ENCODE results near the gene TLDC2. TPM values are rescaled to one million over a fixed set of nuclear protein-coding genes. Genes with fewer than 3 reads are reported as not detected.
"Not testable (repeated sequence)": the region's sequence is repeated elsewhere in the genome, so short reads cannot be mapped to it uniquely, and the experiment has no call there.

TLDC2 gene
- polyA plus RNA-seq, 1 donor: 17.0 TPM

DNA sequence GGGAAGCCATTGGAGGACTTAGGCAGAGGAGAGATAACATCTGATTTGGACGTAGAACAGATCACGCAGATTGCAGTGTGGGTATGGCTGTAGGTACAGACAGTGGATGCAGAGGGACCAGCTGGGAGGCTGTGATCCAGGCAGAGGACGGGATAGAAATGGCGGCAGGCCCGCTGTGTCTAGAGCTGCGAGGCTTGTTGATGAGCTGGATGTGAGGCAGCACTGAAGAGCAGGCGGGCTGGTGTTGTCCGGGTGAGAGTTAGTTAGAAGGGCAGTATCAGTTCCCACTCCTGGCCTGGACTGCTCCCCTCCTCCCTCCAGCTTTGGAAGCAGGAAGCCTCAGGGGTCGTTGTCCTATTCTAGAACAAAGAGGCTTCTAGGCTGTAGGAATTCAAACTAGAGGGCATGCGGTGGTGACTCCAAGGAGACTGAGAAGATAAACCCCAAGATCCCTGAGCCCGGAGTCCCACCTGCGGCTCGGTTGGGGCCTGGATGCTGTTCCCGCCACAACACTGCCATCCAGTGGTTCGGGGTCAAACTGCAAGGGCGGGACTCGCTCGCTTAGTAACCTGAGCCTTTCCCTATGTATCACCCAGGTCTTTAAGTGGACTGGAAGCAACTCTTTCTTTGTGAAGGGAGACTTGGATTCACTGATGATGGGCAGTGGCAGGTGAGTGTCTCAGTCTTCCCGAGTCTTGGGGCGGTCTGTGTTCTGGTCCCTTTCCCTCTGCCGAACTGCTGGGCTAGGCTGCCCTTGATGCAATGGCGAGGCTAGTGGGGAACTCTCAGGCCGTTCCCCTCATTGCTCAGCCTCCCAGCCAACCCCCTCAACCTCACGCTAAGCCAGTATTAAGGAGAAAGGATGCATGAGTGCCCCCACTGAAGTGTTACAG is 11.2 kb downstream of the TLDC2 start:
- Histone ChIP-seq H3K4me1 (ENCODE audit: control insufficient read depth, insufficient read depth, low read length) (peaks cover 4% of the 10 kb centered on the region), H3K27ac (ENCODE audit: low read length) (no peak overlapping the region), H3K4me3 (ENCODE audit: low read length) (no peak overlapping the region), H3K9me3 (ENCODE audit: control insufficient read depth, low read depth, low read length) (no peaks in the 10 kb centered on the region), H3K36me3 (ENCODE audit: control insufficient read depth, insufficient read depth, low read length) (peaks cover 22% of the 10 kb centered on the region), H3K27me3 (ENCODE audit: control insufficient read depth, insufficient read depth, low read length) (no peaks in the 10 kb centered on the region)
- no CpG with 5 or more reads among the region's 24 CpGs for WGBS (ENCODE audit: insufficient coverage, low lambda C conversion rate)
- peak; percentile 72 to 78 for DNase-seq

DNA sequence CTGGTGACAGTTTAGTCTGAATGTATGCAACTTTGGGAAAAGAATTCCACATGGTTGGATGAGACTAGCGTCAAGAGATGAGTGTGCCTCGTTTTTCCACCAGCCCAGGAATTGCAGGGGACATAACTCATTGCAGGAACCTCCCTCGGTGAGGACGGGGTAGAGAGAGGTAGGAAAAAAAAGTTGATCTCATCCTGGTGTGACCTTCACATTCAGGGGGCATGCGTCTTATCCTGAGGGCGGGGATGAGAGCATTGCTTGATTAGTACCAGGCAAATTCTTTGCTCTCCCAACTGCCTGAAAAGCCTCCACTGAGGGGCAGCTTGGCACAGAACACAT is 11.8 kb downstream of the TLDC2 start:
- no CpG with 5 or more reads among the region's 6 CpGs for WGBS (ENCODE audit: insufficient coverage, low lambda C conversion rate)
- Histone ChIP-seq H3K4me3 (ENCODE audit: low read length) (no peak overlapping the region), H3K27ac (ENCODE audit: low read length) (no peak overlapping the region), H3K36me3 (ENCODE audit: control insufficient read depth, insufficient read depth, low read length) (peaks cover 24% of the 10 kb centered on the region), H3K9me3 (ENCODE audit: control insufficient read depth, low read depth, low read length) (no peaks in the 10 kb centered on the region), H3K27me3 (ENCODE audit: control insufficient read depth, insufficient read depth, low read length) (no peaks in the 10 kb centered on the region), H3K4me1 (ENCODE audit: control insufficient read depth, insufficient read depth, low read length) (peaks cover 4% of the 10 kb centered on the region)
- no peak for DNase-seq

DNA sequence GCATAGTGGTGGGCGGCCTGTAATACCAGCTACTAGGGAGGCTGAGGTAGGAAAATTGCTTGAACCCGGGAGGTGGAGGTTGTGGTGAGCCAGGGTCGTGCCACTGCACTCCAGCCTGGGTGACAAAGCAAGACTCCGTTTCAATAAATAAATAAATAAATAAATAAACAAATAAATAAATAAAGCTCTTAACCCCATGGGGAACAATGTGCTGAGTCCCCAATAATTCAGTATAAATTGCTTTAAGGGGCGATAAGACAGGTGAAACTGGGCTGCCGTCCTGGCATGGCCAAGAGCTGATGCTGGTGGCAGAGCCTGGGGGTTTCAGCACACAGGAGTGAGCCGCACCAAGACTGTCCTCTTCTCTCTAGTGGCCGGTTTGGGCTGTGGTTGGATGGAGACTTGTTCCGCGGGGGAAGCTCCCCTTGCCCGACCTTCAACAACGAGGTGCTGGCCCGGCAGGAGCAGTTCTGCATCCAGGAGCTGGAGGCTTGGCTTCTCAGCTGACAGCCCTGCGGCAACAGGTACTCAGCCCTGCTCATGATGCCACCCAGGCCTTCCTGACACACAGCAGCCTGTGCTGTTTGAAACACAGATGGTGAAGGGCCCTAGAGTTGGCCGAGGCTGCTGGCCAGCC is 13.1 kb downstream of the TLDC2 start:
- DNase-seq: no peak
- H3K9me3 ChIP-seq (ENCODE audit: control insufficient read depth, low read depth, low read length): no peaks in the 10 kb centered on the region
- H3K4me3 ChIP-seq (ENCODE audit: low read length): no peak overlapping the region
- no peaks in the 10 kb centered on the region for H3K27me3 ChIP-seq (ENCODE audit: control insufficient read depth, insufficient read depth, low read length)
- no CpG with 5 or more reads among the region's 15 CpGs for WGBS (ENCODE audit: insufficient coverage, low lambda C conversion rate)
- H3K27ac ChIP-seq (ENCODE audit: low read length): no peak overlapping the region
- H3K36me3 ChIP-seq (ENCODE audit: control insufficient read depth, insufficient read depth, low read length): peaks cover 35% of the 10 kb centered on the region
- H3K4me1 ChIP-seq (ENCODE audit: control insufficient read depth, insufficient read depth, low read length): peaks cover 4% of the 10 kb centered on the region

DNA sequence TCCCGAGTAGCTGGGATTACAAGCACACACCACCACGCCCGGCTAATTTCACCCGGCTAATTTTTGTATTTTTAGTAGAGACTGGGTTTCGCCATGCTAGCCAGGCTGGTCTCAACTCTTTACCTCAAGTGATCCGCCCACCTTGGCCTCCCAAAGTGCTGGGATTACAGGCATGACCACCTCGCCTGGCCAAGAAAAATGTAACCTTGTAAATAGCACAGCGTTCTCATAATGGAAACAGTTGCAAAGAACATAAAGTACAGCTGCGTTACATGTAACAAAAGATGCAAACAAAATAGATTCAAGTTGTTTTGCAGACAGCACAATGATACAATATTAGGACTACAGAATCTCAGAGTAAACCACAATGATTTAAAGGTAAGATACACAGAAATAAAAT is 14.6 kb downstream of the TLDC2 start:
- DNase-seq: no peak
- H3K27me3 ChIP-seq (ENCODE audit: control insufficient read depth, insufficient read depth, low read length): no peaks in the 10 kb centered on the region
- H3K9me3 ChIP-seq (ENCODE audit: control insufficient read depth, low read depth, low read length): no peaks in the 10 kb centered on the region
- WGBS (ENCODE audit: insufficient coverage, low lambda C conversion rate): 100% methylated on average over 1 of the region's 9 CpGs
- H3K4me3 ChIP-seq (ENCODE audit: low read length): no peak overlapping the region
- peaks cover 40% of the 10 kb centered on the region for H3K36me3 ChIP-seq (ENCODE audit: control insufficient read depth, insufficient read depth, low read length)
- no peak overlapping the region for H3K27ac ChIP-seq (ENCODE audit: low read length)
- no peaks in the 10 kb centered on the region for H3K4me1 ChIP-seq (ENCODE audit: control insufficient read depth, insufficient read depth, low read length)

DNA sequence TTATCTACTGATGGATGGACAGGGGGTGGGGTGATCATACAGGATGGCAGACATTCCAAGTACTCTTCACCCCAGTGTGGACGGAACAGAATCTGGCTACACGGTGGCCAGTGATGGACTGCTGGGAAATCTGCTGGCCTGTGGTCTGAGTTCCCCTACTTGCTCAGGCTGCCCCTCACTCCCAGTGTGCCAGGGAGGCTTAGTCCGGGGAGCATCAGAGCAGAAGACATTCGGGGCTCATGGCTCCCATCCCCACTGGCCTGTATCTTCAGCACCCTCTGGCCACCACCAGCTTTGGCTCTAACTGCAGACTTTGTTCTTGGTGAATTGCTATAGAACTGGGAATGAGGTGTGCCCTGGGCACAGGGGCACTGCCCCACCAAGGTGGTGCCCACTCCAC is 15.3 kb downstream of the TLDC2 start:
- no peak overlapping the region for H3K4me3 ChIP-seq (ENCODE audit: low read length)
- no peaks in the 10 kb centered on the region for H3K4me1 ChIP-seq (ENCODE audit: control insufficient read depth, insufficient read depth, low read length)
- H3K27me3 ChIP-seq (ENCODE audit: control insufficient read depth, insufficient read depth, low read length): no peaks in the 10 kb centered on the region
- H3K9me3 ChIP-seq (ENCODE audit: control insufficient read depth, low read depth, low read length): no peaks in the 10 kb centered on the region
- H3K36me3 ChIP-seq (ENCODE audit: control insufficient read depth, insufficient read depth, low read length): peaks cover 40% of the 10 kb centered on the region
- no CpG with 5 or more reads among the region's 4 CpGs for WGBS (ENCODE audit: insufficient coverage, low lambda C conversion rate)
- no peak for DNase-seq
- no peak overlapping the region for H3K27ac ChIP-seq (ENCODE audit: low read length)

DNA sequence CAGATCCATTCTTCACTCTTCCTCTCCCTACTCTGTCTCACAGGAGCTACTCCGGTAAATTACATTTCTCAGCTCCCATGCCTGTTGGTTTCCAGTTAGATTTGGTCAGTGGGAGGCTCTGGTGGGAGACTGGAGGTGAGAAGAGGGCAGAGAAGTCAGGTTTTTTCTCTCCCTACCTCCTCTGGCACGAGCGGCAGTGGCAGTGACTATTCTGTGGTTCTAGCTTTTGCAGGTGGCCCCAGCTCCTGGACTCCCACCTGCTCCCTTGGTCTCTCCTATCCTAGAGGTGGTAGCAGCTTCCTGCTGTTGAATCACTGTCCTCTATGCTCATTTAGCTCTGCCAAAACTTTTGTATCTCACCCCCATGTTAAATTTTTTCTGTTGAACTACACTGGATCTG is 17.9 kb downstream of the TLDC2 start:
- no peak for DNase-seq

DNA sequence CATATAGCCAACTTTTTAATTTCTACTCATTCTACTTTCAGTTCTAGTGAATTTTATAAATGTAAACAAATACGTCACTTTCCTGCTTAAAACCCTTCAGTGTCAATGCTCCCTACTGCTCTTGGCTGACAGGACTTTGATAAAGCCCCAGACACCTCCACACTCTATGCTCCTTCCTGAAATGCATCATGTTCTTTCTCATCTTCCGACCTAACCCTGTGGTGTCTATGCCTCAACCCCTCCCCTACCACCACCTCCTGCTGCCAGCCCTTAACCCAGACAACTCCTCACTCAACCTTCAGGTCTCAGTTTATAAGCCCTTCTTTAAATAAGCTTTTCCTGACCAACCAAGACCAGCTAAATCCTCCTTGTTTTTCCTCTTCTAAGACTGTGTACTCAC is 19.1 kb downstream of the TLDC2 start:
- peaks cover 40% of the 10 kb centered on the region for H3K36me3 ChIP-seq (ENCODE audit: control insufficient read depth, insufficient read depth, low read length)
- WGBS (ENCODE audit: insufficient coverage, low lambda C conversion rate): 88% methylated on average over 1 of the region's 2 CpGs
- no peaks in the 10 kb centered on the region for H3K27me3 ChIP-seq (ENCODE audit: control insufficient read depth, insufficient read depth, low read length)

More for the DNA sequence above, 17.9 kb downstream of the TLDC2 start:
- Histone ChIP-seq H3K9me3 (ENCODE audit: control insufficient read depth, low read depth, low read length) (no peaks in the 10 kb centered on the region), H3K4me3 (ENCODE audit: low read length) (no peak overlapping the region), H3K27ac (ENCODE audit: low read length) (no peak overlapping the region), H3K4me1 (ENCODE audit: control insufficient read depth, insufficient read depth, low read length) (no peaks in the 10 kb centered on the region), H3K27me3 (ENCODE audit: control insufficient read depth, insufficient read depth, low read length) (no peaks in the 10 kb centered on the region), H3K36me3 (ENCODE audit: control insufficient read depth, insufficient read depth, low read length) (peaks cover 50% of the 10 kb centered on the region)
- no CpG with 5 or more reads among the region's 3 CpGs for WGBS (ENCODE audit: insufficient coverage, low lambda C conversion rate)

DNA sequence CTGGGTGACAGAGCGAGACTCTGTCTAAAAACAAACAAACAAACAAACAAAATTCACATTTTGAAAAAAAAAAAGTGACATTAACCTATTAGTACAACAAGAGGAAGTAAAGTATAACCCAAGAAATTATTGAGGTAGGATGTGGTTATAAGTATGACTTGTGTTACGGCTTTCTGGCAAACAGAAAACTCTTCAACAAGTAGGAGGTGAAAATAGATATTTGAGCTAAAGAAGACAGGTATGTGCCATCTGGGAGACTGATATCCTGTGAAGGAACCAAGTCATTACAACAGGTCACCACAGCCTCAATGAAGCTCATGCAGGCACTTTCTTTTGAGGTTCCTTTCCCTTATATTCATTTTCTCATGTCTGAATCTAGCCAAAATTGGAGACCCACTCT is 28.8 kb downstream of the TLDC2 start:
- DNase-seq: no peak
- H3K4me3 ChIP-seq (ENCODE audit: low read length): no peak overlapping the region
- peaks cover 23% of the 10 kb centered on the region for H3K36me3 ChIP-seq (ENCODE audit: control insufficient read depth, insufficient read depth, low read length)
- no peak overlapping the region for H3K27ac ChIP-seq (ENCODE audit: low read length)
- H3K4me1 ChIP-seq (ENCODE audit: control insufficient read depth, insufficient read depth, low read length): no peaks in the 10 kb centered on the region
- H3K9me3 ChIP-seq (ENCODE audit: control insufficient read depth, low read depth, low read length): no peaks in the 10 kb centered on the region
- no peaks in the 10 kb centered on the region for H3K27me3 ChIP-seq (ENCODE audit: control insufficient read depth, insufficient read depth, low read length)
- 100% methylated on average over 1 of the region's 2 CpGs for whole genome bisulfite sequencing (ENCODE audit: insufficient coverage, low lambda C conversion rate)

More for the DNA sequence above, 19.1 kb downstream of the TLDC2 start:
- H3K27ac ChIP-seq (ENCODE audit: low read length): no peak overlapping the region
- H3K4me1 ChIP-seq (ENCODE audit: control insufficient read depth, insufficient read depth, low read length): no peaks in the 10 kb centered on the region
- DNase-seq: no peak
- H3K4me3 ChIP-seq (ENCODE audit: low read length): no peak overlapping the region
- no peaks in the 10 kb centered on the region for H3K9me3 ChIP-seq (ENCODE audit: control insufficient read depth, low read depth, low read length)

DNA sequence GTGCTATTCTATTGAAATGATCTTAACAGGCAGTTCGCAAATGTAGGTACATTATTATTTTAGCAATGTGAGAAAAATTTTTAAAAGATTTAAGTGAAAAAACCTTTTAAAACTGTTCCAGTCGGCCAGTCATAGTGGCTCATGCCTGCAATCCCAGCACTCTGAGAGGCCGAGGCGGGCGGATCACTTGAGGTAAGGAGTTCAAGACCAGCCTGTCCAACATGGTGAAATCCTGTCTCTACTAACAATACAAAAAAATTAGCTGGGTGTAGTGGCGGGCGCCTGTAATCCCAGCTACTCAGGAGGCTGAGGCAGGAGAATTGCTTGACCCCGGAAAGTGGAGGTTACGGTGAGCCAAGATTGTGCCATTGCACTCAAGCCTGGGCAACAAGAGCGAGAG is 29.6 kb downstream of the TLDC2 start:
- not testable (repeated sequence) for DNase-seq; H3K9me3 ChIP-seq (ENCODE audit: control insufficient read depth, low read depth, low read length); H3K4me3 ChIP-seq (ENCODE audit: low read length); H3K4me1 ChIP-seq (ENCODE audit: control insufficient read depth, insufficient read depth, low read length); H3K27me3 ChIP-seq (ENCODE audit: control insufficient read depth, insufficient read depth, low read length); H3K27ac ChIP-seq (ENCODE audit: low read length)
- H3K36me3 ChIP-seq (ENCODE audit: control insufficient read depth, insufficient read depth, low read length): peaks cover 23% of the 10 kb centered on the region
- 100% methylated on average over 3 of the region's 10 CpGs for WGBS (ENCODE audit: insufficient coverage, low lambda C conversion rate)

DNA sequence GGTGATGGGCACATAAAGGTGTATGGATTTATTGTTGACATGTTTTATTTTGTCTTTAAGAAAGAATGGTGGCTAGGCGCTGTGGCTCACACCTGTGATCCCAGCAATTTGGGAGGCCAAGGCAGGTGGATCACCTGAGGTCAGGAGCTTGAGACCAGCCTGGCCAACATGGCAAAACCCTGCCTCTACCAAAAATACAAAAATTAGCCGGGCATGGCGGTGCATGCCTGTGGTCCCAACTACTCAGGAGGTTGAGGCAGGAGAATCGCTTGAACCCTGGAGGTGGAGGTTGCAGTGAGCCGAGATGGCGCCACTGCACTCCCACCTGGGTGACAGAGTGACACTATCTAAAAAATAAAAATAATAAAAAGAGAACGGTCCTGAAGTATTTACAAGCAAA is 30.1 kb downstream of the TLDC2 start:
- not testable (repeated sequence) for H3K4me1 ChIP-seq (ENCODE audit: control insufficient read depth, insufficient read depth, low read length); H3K27ac ChIP-seq (ENCODE audit: low read length); H3K4me3 ChIP-seq (ENCODE audit: low read length); H3K9me3 ChIP-seq (ENCODE audit: control insufficient read depth, low read depth, low read length); H3K27me3 ChIP-seq (ENCODE audit: control insufficient read depth, insufficient read depth, low read length); DNase-seq
- no CpG with 5 or more reads among the region's 7 CpGs for WGBS (ENCODE audit: insufficient coverage, low lambda C conversion rate)
- H3K36me3 ChIP-seq (ENCODE audit: control insufficient read depth, insufficient read depth, low read length): peaks cover 23% of the 10 kb centered on the region
